ENCODE measurements around the gene UBR3.

GRCh38 chr2:169834401-169834800 is 7.1 kb downstream of the UBR3 start:
- TF ChIP-seq CTCF (IDR thresholded peaks at IDR 0.05; ENCODE audit: low read length) = no peak
- TF ChIP-seq EZH2 (optimal IDR thresholded peaks at IDR 0.05; ENCODE audit: low read depth, low read length) = no peak
- no peak for TF ChIP-seq EZH2phosphoT487 (IDR thresholded peaks at IDR 0.05; ENCODE audit: low read length)

All from MM.1S (cell line).